ENCODE measurements around the gene CUX1. TPM values are rescaled to one million over a fixed set of nuclear protein-coding genes. Genes with fewer than 3 reads are reported as not detected.

The CUX1 gene
- total RNA-seq, 1 experiment from 2014 or later, result 54.8 TPM

- Mint-ChIP-seq H3K4me1 (ENCODE audit: low read depth, unreplicated experiment) (no peaks in the 10 kb centered on the region), H3K4me3 (ENCODE audit: low read depth, unreplicated experiment) (no peak overlapping the region), H3K27me3 (ENCODE audit: unreplicated experiment) (no peaks in the 10 kb centered on the region), H3K9me3 (ENCODE audit: low read depth, unreplicated experiment) (no peaks in the 10 kb centered on the region), H3K27ac (ENCODE audit: unreplicated experiment) (no peak overlapping the region), H3K36me3 (ENCODE audit: insufficient read depth, unreplicated experiment) (no peaks in the 10 kb centered on the region)
- TF ChIP-seq, protein P1, sequence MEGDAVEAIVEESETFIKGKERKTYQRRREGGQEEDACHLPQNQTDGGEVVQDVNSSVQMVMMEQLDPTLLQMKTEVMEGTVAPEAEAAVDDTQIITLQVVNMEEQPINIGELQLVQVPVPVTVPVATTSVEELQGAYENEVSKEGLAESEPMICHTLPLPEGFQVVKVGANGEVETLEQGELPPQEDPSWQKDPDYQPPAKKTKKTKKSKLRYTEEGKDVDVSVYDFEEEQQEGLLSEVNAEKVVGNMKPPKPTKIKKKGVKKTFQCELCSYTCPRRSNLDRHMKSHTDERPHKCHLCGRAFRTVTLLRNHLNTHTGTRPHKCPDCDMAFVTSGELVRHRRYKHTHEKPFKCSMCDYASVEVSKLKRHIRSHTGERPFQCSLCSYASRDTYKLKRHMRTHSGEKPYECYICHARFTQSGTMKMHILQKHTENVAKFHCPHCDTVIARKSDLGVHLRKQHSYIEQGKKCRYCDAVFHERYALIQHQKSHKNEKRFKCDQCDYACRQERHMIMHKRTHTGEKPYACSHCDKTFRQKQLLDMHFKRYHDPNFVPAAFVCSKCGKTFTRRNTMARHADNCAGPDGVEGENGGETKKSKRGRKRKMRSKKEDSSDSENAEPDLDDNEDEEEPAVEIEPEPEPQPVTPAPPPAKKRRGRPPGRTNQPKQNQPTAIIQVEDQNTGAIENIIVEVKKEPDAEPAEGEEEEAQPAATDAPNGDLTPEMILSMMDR (IDR thresholded peaks at IDR 0.05; ENCODE audit: unreplicated experiment), result no peak
- CTCF ChIA-PET, result interaction anchor here (0.7 kb wide), 1 partner anchor 249 kb away, joined by 5 read pairs; no protein-coding TSS in a partner anchor
- BruUV-seq (replicated peaks), result no TSS peak
- no peak for DNase-seq
- intact Hi-C loops (cut with micrococcal nuclease; ENCODE audit: unreplicated experiment), result no loop called here
These were observed 371.3 kb downstream of the CUX1 start for GRCh38 chr7:102188746-102189145.

DNA sequence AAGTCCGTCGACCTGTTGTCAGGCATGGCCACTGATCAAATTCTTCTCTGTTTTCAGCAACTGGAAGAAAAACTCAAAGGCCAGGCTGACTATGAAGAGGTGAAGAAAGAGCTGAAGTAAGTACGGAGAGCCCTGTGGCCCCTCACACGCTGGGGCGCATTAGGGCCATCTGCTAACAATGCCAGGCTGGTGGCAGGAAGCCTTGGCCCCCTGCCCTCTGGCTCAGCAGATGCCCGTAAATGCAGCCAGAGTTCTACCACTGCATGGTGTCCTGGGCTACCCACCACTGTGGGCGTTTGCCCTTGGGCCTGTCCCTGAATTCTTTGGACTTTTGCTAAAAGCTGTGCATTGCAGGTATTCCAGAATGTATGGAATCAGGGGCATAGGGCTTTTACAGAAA is 372.3 kb downstream of the CUX1 start:
- H3K4me3 Mint-ChIP-seq (ENCODE audit: low read depth, unreplicated experiment), result no peak overlapping the region
- intact Hi-C loops (cut with micrococcal nuclease; ENCODE audit: unreplicated experiment), result no loop called here
- no peaks in the 10 kb centered on the region for H3K27me3 Mint-ChIP-seq (ENCODE audit: unreplicated experiment)
- no peaks in the 10 kb centered on the region for H3K9me3 Mint-ChIP-seq (ENCODE audit: low read depth, unreplicated experiment)
- CTCF ChIA-PET, result no interaction called here
- H3K4me1 Mint-ChIP-seq (ENCODE audit: low read depth, unreplicated experiment), result no peaks in the 10 kb centered on the region
- no TSS peak for BruUV-seq (replicated peaks)
- no peaks in the 10 kb centered on the region for H3K36me3 Mint-ChIP-seq (ENCODE audit: insufficient read depth, unreplicated experiment)
- H3K27ac Mint-ChIP-seq (ENCODE audit: unreplicated experiment), result no peak overlapping the region
- TF ChIP-seq, protein P1 (IDR thresholded peaks at IDR 0.05; ENCODE audit: unreplicated experiment), result no peak
- no peak for DNase-seq

DNA sequence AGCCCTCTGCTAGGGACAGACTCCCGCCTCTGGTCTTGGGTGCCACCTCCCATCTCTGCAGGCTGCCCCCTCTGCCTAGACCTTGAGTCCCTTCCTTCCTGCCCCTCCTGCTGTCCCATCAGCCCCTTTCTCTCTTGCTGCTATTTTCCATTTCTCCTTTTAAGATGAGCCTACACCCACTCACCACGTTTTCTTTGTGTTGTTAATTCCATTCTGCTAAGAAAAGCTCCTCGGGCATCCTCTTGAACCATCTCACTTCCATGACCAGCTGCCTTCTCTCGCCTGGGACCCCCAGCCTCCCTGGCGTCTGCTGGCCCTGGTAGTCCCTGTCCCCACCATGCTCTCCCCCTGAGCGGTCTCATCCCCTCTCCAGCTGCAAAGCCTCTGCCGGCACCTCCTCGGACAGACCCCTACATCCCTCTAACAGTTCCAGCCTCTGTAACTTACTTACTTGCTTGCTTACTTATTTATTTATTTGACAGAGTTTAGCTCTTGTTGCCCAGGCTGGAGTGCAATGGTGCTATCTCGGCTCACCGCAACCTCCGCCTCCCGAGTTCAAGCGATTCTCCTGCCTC is 373.4 kb downstream of the CUX1 start:
- no peak for DNase-seq
- H3K27me3 Mint-ChIP-seq (ENCODE audit: unreplicated experiment), result no peaks in the 10 kb centered on the region
- H3K9me3 Mint-ChIP-seq (ENCODE audit: low read depth, unreplicated experiment), result no peaks in the 10 kb centered on the region
- no peaks in the 10 kb centered on the region for H3K36me3 Mint-ChIP-seq (ENCODE audit: insufficient read depth, unreplicated experiment)
- TF ChIP-seq, protein P1 (IDR thresholded peaks at IDR 0.05; ENCODE audit: unreplicated experiment), result no peak
- BruUV-seq (replicated peaks), result no TSS peak
- no peak overlapping the region for H3K27ac Mint-ChIP-seq (ENCODE audit: unreplicated experiment)
- H3K4me3 Mint-ChIP-seq (ENCODE audit: low read depth, unreplicated experiment), result no peak overlapping the region
- CTCF ChIA-PET, result no interaction called here
- no peaks in the 10 kb centered on the region for H3K4me1 Mint-ChIP-seq (ENCODE audit: low read depth, unreplicated experiment)
- intact Hi-C loops (cut with micrococcal nuclease; ENCODE audit: unreplicated experiment), result no loop called here

DNA sequence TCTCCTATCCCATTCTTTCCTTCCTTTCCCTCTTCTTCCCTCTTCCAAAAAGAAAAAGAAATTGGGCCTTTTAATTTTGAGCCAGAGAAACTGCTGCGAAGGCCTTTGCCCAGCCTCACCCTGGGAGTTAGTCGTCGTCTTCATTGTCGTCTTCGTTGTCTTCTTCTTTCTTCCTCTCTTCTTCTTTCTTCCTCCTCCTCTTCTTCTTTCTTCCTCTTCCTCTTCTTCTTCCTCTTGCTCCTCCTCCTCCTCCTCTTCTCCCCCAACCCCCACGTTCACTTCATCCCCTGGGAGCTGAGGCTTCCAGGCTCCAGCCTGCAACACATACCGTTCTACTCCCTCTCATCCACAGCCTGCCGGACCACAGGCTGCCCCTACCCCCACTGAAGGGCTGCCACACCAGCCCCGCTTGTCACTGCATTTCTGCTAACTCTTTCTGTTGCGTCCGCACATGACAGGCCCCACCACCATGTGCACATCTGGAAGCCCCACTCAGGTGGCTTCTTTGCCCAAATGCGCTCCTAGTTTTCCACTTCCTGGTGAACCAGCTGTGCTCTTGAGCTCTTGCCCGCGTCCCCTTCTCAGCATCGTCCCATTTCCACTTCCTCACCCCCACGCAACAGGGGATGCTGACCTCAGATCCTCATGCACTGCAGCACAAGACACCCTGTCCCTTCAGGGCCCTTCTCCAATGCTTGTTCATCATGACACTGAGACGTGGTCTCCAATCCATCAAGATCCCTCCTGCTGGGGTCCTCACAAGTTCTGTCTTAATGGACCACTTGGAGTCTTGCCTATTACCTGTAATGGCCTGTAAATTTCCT is 374.3 kb downstream of the CUX1 start:
- Mint-ChIP-seq H3K27ac (ENCODE audit: unreplicated experiment) (no peak overlapping the region), H3K27me3 (ENCODE audit: unreplicated experiment) (no peaks in the 10 kb centered on the region), H3K4me1 (ENCODE audit: low read depth, unreplicated experiment) (no peaks in the 10 kb centered on the region), H3K36me3 (ENCODE audit: insufficient read depth, unreplicated experiment) (peaks cover 4% of the 10 kb centered on the region), H3K9me3 (ENCODE audit: low read depth, unreplicated experiment) (no peaks in the 10 kb centered on the region), H3K4me3 (ENCODE audit: low read depth, unreplicated experiment) (no peak overlapping the region)
- BruUV-seq (replicated peaks), result no TSS peak
- TF ChIP-seq, protein P1 (IDR thresholded peaks at IDR 0.05; ENCODE audit: unreplicated experiment), result no peak
- CTCF ChIA-PET, result no interaction called here
- DNase-seq, result no peak
- intact Hi-C loops (cut with micrococcal nuclease; ENCODE audit: unreplicated experiment), result no loop called here
